H1 (cell line): ENCODE data around the gene MADD. TPM values are rescaled to one million over a fixed set of nuclear protein-coding genes. Genes with fewer than 3 reads are reported as not detected.

Experiments
- CHD7 ChIP-seq: fragments of 300-600 bp; sonication (generic); IDR thresholded peaks from 2 replicates; pipeline ENCODE4 v1.7.1; 2012; ENCODE audit warnings: low read length, moderate library complexity, mild to moderate bottlenecking, inconsistent platforms; ENCODE audit not compliant: insufficient replicate concordance
- HDAC2 ChIP-seq, 2 experiments: fragments of 300-600 bp in 1 of 2; sonication (generic) in 1 of 2; IDR thresholded peaks; 2 replicates each; pipeline ENCODE4 v1.6.1; 2011 to 2012; ENCODE audit warnings: low read depth in 2 of 2, low read length in 2 of 2, mild to moderate bottlenecking in 2 of 2, moderate library complexity in 2 of 2, borderline replicate concordance in 1 of 2, inconsistent platforms in 1 of 2
- HDAC6 ChIP-seq: IDR thresholded peaks from one replicate; pipeline ENCODE4 v1.7.1; 2012; ENCODE audit warnings: low read depth, mild to moderate bottlenecking, inconsistent platforms, low read length, moderate library complexity
- TBP ChIP-seq: IDR thresholded peaks from 2 replicates; pipeline ENCODE4 v1.6.1; 2011; ENCODE audit warnings: low read depth, low read length, improper control_type of control experiment
- polyA plus RNA-seq, 7 experiments: library from polyadenylated mRNA; depleted of rRNA in 3 of 7; stranded (reverse) in 5 of 7; unstranded in 2 of 7; fragments of >200 nt in 5 of 7; fragments of 200-250 nt in 2 of 7; gene quantifications; 1 replicate in 5 of 7; 2 replicates in 1 of 7; 4 replicates in 1 of 7; pipeline versions ENCODE4 v1.2.1 to v1.2.3, GENCODE V29; 2011 to 2013; ENCODE audit warnings: missing spikeins in 2 of 7, mixed read lengths in 2 of 7
- total RNA-seq: library from RNA; stranded (reverse); fragmentation: NEBNext Ultra II Directional; extraction: Animal tissue kit (Norgen Biotek cat#: 25700); gene quantifications from 2 replicates; pipeline ENCODE4 v1.2.1, GENCODE V29; 2021
- TF ChIP-seq, protein P1 (sequence below): IDR thresholded peaks from 2 replicates; pipeline ENCODE4 v1.6.1; 2012; ENCODE audit warnings: low read length, inconsistent platforms

MADD gene
- total and polyA plus RNA-seq, 2 of the 8 experiments (the other 6 are each of a cell fraction or from before 2014, with no cell fraction given), result 32.5 to 45.4 TPM

GRCh38 chr11:47234669-47235100 is 35.2 kb upstream of the MADD start (continued):
- TF ChIP-seq CHD7 (no peak), HDAC2 (IDR thresholded peaks at IDR 0.05; ENCODE audit: borderline replicate concordance in 1 of 2, low read depth in 2 of 2, low read length in 2 of 2) (no peak), TBP (no peak), HDAC6 (no peak)
- TF ChIP-seq, protein P1, sequence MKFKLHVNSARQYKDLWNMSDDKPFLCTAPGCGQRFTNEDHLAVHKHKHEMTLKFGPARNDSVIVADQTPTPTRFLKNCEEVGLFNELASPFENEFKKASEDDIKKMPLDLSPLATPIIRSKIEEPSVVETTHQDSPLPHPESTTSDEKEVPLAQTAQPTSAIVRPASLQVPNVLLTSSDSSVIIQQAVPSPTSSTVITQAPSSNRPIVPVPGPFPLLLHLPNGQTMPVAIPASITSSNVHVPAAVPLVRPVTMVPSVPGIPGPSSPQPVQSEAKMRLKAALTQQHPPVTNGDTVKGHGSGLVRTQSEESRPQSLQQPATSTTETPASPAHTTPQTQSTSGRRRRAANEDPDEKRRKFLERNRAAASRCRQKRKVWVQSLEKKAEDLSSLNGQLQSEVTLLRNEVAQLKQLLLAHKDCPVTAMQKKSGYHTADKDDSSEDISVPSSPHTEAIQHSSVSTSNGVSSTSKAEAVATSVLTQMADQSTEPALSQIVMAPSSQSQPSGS, result no peak
